Measurements from ENCODE around the gene IGHMBP2. TPM values are rescaled to one million over a fixed set of nuclear protein-coding genes. Genes with fewer than 3 reads are reported as not detected.
A peak's percentile ranks its signal among the peaks of the same experiment; 100 is the strongest.
"Not testable (repeated sequence)": the region's sequence is repeated elsewhere in the genome, so short reads cannot be mapped to it uniquely, and the experiment has no call there.

IGHMBP2 gene
- total RNA-seq (2014; rRNA removed; shearing (Covaris generic)), result 20.4 and 22.0 TPM in 2 replicates

DNA sequence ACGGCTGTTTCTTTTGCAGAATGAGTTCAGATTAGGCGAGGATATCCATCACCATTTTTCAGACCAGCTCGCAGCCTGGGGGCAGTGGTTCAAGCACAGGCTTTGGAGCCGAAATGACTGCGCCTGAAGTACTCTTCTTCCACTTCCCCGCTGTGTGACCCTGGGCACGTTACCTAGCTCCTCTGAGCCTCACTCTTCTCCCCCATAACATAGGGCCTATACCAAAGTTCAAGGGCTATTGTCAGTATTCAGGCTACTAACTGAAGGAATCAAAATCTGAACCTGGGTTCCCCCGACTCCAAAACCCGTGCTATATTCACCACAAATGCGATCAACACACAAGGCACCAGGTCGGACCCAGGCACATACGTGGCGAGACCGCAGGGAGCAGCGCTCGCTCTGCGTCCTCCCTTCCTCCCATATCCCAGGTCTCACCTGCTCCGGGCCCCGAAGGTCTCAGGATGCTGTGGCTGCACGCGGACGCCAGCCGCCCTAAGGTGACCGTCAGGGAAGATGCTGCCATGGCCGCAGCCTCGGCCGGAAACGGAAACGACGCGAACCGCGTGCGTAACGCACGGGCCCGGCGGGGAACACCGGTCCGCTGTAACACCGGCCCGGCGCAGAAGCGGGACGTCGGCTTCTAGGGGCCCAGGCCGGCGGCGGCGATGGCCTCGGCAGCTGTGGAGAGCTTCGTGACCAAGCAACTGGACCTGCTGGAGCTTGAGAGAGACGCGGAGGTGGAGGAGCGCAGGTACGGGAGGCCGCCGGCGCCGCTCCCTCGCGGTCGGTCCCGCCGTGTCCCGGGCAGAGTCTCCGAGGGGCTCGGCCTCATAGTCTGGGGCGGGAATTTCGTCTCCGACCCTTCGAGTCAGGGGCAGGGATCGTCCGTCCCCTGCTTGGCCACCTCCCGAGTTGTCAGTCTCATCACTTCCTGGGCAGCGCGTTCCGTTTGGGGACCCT lies at the start of gene IGHMBP2, which contains the start of gene MRPL21:
Gene IGHMBP2 (plus strand): TSS at position 604 of the 960 bp plus-strand sequence. CDS start 62 bp downstream, at position 666.
Gene MRPL21 (minus strand): TSS at position 545 of the 960 bp plus-strand sequence. CDS start 22 bp downstream, at position 523.
- DNase-seq (ENCODE audit: low spot score), result peak; percentile 89

DNA sequence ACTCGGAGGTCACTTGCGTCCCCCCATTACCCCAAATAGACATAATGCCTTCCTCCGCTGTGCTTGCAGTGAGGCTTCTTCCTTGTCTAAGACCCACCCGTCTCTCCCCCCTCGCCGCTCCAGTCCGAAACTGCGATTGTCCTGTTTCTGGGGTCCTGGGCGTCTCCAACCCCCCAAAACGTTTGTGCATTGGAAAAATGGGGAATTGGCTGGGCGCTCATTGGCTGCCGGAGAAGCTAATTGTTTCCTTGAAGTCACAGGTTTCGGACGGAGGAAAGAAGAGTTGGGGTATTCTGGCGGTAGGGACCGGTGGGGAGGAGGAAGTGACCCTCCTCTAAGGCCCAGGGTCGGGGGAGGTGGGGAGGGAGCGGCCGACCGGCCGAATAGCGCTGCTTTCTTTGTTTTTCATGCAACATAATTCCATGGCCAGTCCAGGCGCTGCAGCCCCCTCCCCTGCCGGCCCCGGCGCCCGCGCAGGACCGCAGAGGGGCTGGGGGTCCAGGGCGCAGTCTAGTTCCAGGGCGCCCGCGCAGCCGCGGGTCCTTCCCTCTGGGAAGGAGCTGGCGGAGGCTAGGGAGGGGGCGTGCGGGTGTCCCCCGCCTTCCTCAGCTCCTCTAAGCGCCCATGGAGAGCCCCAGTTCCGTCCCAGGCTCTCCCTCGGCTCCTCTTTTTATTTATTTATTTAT lies 49.3 kb upstream of the IGHMBP2 start:
- DNase-seq (ENCODE audit: low spot score), result no peak

DNA sequence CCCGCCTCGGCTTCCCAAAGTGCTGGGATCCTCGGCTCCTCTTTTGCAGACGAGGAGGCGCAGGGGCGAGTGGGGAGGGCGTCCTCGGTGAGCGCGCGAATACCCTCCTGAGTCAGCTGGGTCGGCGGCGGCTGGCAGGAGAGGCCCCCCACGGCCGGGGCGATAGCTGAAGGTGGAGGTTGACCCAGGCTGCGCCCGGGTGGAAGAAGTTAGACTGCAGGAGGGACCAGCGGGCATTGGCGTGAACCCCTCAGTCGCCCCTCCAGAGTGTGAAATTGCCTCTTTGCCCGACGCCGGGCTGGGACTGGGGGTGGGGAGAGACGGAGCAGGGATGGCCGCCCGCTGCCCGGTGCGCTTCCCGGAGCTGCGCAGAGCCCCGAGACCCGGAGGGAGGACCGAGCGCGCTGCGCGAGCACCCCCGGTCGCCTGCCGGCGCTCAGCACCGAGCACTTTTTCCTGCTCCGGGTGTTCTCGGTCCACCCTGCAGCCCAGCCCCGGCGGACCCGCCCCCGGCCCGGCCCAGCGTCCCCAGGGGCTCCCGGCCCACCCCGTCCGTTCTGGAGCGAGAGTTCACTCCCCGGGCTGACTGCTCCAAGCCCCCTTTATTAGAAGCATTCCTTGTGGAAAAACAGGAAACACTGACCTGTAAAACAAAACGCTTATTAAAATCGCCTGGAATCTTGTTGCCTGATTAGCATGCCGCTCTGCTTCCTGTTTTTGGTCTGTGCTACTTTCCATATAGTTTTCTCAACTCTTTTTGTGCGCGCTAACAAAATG lies 48.3 kb upstream of the IGHMBP2 start:
- DNase-seq (ENCODE audit: low spot score), result no peak

DNA sequence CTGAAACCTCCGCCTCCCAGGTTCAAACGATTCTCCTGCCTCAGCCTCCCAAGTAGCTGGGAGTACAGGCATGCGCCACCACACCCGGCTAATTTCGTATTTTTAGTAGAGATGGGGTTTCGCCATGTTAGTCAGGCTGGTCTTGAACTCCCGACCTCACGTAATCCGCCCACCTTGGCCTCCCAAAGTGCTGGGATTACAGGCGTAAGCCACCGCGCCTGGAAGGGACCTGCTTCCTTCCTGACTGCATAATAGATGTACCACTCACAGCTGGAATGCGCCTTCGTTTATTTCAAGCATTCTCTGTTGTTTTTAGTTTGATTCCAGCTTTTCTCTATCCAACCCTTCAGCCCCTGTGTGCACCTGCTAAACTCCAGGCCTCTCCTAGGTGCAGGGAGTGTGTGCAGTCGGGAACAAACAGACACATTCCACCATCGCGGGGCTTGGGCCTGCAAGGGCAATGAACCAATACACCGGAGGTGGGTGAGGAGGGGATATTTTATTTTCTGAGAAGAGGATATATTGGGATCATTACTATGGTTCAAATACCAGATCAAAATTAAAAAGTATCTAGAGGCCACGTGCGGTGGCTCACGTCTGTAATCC lies 47.2 kb upstream of the IGHMBP2 start:
- not testable (repeated sequence) for DNase-seq (ENCODE audit: low spot score)

DNA sequence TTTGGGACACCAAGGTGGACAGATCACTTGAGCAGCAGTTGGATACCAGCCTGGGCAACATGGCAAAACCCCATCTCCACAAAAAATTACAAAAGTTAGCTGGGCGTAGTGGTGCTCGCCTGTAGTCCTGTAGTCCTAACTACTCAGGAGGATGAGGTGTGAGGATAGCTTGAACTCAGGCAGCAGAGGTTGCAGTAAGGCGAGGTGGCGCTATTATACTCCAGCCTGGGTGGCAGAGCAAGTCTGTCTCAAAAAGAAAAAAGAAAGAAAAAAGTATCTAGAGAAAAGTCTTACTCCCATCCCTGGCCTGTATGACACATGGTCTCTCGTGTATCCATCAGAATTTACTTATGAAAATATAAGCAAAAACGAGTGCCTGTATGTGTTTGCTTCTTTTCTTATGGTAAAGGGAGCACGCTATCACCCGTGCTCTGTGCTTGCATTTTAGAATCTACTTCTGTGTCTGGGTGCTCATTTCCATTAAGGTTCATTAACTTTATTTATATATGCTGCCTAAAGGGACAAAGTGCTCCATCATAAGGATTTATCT lies 46.6 kb upstream of the IGHMBP2 start:
- DNase-seq (ENCODE audit: low spot score), result no peak

DNA sequence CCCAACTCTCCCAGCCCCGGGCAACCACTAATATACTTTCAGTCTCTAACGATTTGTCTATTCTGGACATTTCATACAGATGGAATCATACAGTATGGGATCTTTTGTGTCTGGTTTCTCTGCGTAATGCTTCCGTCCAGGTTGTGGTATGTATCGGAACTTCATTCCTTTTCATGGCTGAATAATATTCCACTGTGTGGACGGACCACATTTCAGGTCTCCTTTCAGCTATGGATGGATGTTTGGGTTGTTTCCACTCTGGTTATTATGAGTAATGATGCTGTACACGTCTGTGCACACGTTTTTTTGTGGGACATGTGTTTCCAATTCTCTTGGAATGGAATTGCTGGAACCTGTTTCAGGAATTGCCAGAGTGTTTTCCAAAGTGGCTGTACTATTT lies 44.6 kb upstream of the IGHMBP2 start:
- DNase-seq (ENCODE audit: low spot score), result no peak

DNA sequence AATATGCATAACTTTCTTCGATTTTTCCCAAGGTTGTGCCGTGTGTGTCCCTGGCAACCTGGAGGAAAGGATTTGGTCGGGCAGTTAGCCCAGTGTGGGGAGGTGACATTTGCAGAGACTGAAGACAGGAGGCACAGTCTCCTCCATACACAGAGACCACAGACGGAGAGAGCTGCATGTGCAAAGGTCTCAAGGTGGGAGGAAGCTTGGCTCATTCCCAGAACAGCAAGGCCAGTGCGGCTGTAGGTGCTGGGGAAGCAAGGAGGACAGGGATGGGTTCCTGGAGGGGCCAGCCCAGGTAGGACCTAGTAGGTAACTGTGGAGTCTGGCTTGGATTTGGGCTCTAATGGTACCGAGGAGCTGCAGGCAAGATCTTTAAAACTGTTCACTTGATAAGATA lies 41.3 kb upstream of the IGHMBP2 start:
- no peak for DNase-seq (ENCODE audit: low spot score)

DNA sequence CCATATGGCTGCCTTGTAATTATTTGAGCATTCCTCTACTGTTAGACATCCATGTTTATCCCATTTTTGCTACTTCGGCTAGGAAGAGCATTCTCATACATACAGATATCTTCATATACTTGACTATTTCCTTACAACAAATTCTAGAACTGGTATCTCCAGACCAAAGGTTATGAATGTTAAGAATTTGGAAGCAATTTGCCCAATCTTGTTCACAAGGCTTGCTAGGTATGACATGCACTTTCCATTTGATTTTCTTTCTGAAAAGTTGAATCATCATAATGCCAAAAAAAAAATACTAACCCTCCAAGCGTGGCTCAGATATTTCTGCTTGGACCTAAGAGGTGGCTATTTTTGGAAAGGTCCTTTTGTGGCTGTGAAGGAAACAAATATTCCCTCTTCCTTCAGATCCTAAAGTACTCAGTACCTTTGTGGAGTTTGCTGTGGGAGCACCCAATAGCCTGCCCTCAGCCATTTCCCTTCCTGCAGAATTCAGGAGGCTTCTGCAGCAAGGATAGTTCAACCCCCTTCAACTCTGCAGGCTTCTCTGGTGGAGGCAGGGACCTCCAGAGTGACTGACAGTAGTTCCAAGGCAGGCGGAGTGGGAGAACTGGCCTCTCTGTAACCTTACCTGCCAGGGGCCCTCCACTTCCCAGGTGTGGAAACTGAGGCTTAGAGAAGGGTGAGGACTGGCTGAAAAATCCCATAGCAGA lies 40.0 kb upstream of the IGHMBP2 start:
- no peak for DNase-seq (ENCODE audit: low spot score)

DNA sequence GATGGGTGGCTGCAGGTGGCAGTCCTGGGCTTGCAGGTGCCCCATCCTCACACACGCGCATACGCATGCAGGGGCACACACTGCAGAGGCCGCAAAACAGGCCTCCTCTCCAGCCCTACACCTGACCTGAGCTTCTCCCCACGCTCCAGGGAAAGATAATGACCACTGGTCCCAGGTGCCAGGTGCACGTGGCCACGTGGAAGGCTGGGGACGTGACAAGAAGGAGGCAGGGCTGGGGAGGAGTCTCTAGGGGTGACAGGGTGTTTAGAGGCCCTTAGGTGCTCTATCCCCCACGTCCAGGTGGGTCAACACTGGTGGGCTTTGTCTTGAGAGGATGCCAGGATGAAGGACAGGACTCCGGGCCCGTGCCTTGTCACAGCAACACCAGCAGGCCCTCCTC lies 38.5 kb upstream of the IGHMBP2 start:
- DNase-seq (ENCODE audit: low spot score), result no peak

DNA sequence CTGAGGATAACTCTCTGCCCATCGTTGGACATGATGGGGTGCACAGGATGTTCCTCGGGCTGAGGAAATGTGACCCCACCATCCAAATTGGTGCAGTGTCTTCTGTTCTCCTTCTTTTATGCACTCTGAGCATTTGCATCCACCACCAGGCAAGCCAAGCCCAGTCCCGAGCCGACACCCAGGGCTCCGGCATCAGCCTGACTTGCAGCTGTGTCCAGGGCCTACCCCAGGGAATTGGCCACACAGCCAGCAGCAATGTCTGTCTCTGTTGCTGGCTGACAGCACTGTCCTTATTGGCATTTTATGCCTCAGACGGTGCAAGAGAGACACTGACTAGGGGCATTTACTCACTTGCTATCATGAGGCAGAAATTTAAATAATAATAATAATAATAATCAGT lies 36.6 kb upstream of the IGHMBP2 start:
- DNase-seq (ENCODE audit: low spot score), result no peak

DNA sequence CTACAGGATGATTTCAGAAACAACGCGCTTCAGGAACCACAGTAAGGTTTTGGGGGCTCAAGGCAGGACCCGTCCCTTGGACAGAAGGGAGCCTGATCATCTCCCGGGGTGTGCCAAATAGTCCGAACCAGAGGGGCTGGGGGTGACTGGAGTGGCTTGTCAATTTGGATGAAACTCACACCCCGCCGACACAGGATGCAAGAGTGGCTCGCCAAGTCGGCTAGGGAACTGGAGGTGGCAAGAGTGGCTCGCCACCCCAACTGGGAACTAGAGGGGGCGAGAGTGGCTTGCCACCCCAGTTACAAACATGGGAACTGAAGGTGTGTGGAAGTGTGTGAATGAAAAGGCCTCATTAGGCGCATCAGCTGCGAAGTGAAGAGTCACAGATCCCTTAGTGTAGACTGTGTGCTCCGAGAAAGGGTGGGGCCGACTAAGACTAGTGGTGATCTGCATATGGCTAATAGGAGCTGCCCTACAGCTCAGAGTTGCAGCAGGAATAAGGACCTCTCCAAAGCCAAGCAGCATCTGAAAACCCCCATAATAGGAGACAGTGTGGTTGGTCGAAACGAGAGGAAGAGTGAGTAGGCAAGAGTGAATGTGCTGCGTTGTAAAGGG lies 35.4 kb upstream of the IGHMBP2 start:
- no peak for DNase-seq (ENCODE audit: low spot score)

DNA sequence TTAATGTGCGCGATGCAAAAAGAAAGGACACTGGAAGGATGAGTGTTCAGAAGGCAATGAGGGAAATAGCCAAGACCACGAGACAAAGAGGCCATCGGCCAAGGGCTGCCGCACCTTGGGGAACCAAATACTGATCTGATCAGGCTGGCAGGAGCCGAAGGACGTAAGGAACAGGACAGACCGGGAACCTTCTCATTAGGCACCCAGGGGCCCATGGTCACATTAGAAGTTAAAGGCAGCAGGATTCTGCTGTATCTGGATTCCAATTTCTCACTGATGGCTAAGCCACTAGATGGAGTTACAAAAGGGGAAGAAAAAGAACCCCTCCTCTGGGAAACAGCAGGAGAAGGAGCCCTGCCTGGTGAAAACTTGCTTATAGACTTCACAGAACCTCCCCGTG lies 33.2 kb upstream of the IGHMBP2 start:
- peak; percentile 51 for DNase-seq (ENCODE audit: low spot score)

DNA sequence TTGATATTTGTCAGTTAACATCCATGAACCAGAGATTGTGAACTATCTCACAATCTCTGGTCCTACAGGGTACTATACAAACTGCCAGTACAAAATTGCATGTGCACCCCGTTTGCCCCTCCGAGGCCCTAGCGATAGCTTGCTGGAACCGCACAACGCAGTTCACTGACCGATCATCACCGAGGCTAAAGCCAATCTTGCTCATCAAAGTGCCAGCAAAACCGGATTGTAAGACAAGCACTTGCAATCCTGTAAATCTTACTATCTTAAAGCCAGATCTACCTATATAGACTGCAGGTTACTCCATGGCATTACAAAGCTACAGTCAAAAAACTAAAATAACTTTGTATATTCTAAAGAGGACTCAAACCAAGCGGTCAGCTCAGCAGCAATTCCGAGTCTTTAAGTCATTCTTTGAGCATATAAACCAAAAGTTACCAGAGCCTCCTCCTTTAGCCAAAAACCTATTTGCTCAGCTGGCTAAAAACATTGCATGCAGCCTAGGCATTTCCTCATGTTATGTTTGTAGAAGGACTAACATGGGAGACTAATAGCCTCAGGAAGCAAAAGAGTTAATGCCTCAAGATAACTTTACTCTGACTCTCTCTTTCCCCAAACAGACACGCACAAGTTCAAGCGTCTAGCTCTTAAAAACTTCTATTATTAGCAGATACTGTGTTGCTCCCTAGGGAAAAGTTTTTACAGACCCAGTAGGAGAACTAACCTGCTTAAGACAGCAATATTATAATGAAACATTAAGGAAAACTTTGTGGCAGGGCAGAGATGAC lies 31.3 kb upstream of the IGHMBP2 start:
- no peak for DNase-seq (ENCODE audit: low spot score)

DNA sequence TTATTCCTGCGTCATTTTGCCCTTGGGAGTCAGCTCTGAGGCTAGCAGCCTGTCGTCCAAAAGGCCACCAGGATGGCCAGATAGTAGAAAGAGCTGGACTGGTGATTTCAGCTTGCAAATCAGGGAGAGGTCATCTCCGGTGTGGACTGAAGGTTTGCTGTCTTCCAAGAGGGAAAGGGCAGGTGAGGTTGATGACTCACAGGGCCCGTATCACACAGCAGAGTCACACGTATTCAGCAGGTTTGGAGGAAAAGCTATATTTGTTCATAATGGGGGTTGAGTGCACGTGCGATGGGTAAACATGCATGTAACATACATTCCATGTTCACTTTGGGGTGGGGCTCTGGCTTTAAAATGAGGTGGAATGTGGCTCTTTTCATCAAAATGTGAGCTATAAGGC lies 25.7 kb upstream of the IGHMBP2 start:
- DNase-seq (ENCODE audit: low spot score), result no peak

DNA sequence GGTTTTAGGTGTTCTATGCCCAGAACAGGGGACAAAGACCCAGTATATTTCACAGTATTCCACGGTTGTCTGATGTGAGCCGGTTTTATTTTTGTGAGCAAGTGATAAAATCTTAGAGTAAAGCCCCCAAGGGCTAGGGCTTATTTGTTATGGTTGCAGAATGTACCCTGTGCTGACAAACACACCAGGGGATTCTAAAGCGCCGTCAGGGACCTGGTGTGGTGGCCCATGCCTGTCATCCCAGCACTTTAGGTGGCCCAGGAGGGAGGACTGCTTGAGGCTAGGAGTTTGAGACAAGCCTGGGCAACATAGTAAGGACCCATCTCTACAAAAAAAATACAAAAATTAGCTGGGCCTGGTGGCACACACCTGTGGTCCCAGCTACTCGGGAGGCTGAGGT lies 22.8 kb upstream of the IGHMBP2 start:
- DNase-seq (ENCODE audit: low spot score), result no peak

DNA sequence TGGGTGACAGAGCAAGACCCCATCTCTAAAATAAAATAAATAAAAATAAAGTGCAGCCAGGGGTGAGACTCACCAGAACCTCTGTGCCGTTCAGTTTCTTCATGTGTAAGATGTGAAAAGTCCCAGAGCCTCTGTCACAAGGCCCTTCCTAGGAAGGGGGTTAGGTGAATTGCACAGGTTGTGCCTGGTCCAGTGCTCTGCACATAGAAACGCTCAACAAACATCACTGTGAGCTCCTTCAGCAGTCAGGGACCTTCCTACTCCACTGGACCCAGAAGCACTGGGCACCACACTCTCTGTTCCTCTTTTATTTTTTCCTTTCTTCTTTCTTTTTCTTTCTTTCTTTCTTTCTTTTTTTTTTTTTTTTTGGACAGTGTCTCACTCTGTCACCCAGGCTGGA lies 22.4 kb upstream of the IGHMBP2 start:
- no peak for DNase-seq (ENCODE audit: low spot score)

DNA sequence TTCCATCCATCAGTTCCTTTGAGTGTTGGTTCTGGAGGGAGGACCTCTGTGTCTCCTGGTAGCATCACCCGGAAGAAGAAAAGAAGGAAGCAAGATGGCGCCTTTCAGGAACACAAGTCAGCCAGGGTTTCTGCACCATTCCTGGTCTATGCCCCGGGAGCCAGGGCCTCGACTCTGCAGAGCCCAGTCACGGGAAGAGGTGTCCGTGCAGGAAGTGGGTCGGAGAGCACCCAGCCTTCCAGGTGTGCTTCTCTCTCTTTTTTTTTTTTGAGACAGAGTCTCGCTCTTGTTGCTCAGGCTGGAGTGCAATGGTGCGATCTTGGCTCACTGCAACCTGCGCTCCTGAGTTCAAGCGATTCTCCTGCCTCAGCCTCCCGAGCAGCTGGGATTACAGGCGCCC lies 21.3 kb upstream of the IGHMBP2 start:
- DNase-seq (ENCODE audit: low spot score), result no peak

DNA sequence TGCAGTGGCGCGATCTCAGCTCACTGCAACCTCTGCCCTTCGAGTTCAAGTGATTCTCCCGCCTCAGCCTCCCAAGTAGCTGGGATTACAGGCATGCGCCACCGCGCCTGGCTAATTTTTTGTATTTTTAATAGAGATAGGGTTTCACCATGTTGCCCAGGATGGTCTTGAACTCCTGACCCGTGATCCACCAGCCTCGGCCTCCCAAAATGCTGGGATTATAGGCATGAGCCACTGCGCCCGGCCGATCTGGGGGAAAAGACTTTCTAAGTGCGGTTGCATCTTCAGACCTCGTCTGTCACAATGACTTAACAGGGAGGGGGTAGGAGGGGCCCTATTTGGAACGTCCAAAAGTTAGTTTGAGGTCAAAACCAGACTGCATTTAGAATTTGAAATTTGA lies 18.9 kb upstream of the IGHMBP2 start:
- not testable (repeated sequence) for DNase-seq (ENCODE audit: low spot score)

DNA sequence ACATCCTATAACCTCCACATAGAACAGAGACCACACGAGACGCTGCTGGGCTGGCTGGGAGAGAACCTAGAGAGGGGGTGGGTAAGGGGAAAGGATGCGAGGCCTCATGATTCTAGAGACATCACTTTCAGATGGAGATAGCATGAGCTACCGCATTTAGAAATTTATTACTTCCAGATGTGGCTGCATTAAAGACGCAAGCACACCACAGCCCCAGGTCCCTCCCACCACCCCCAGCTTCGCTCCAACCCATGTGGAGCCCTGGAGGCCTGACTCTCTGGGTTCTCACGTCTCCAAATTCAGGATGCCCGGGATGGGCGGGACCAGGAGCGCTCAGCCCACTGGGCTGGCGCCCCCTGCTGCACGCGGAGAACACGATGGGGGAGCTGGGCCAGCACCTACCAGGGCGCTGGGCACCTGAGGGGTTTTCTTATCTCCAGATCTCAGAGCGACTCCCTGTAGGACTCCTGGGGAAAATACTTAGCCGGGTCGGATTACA lies 13.7 kb upstream of the IGHMBP2 start:
- DNase-seq (ENCODE audit: low spot score), result peak; percentile 11
